HepG2 (cell line): Measurements from ENCODE around the gene CRKL. TPM values are rescaled to one million over a fixed set of nuclear protein-coding genes. Genes with fewer than 3 reads are reported as not detected.

Experiments
- E2F1 ChIP-seq: sonication (generic); formaldehyde crosslinking; IDR thresholded peaks from 2 replicates; pipeline ENCODE4 v1.5.0; 2020; ENCODE audit warnings: missing genetic modification reagents
- HMG20A ChIP-seq: IDR thresholded peaks from 2 replicates; pipeline ENCODE4 v1.6.1; 2016; ENCODE audit warnings: borderline replicate concordance
- JARID2 ChIP-seq: sonication (generic); formaldehyde crosslinking; IDR thresholded peaks from 2 replicates; pipeline ENCODE4 v1.8.1; 2023; ENCODE audit warnings: missing genetic modification reagents, inconsistent platforms; ENCODE audit not compliant: insufficient replicate concordance
- KLF11 ChIP-seq: IDR thresholded peaks from 2 replicates; pipeline ENCODE4 v1.6.1; 2016; ENCODE audit warnings: missing compliant biosample characterization
- MAX ChIP-seq: IDR thresholded peaks from 2 replicates; pipeline ENCODE4 v1.6.1; 2012; ENCODE audit warnings: inconsistent platforms
- MIER2 ChIP-seq: IDR thresholded peaks from 2 replicates; pipeline ENCODE4 v1.6.1; 2016; ENCODE audit warnings: missing biosample characterization, missing genetic modification reagents
- MIER3 ChIP-seq: IDR thresholded peaks from 2 replicates; pipeline ENCODE4 v1.6.1; 2016; ENCODE audit warnings: missing compliant biosample characterization, borderline replicate concordance
- RBFOX2 ChIP-seq: fragments of 200-400 bp; formaldehyde crosslinking; IDR thresholded peaks from 2 replicates; pipeline ENCODE4 v1.6.1; 2017; ENCODE audit warnings: low read depth, mild to moderate bottlenecking, low read length
- SPEN ChIP-seq: sonication (generic); formaldehyde crosslinking; IDR thresholded peaks from 2 replicates; pipeline ENCODE4 v1.5.1; 2020; ENCODE audit warnings: low read depth, mild to moderate bottlenecking, missing genetic modification reagents
- ZBTB39 ChIP-seq: sonication (generic); formaldehyde crosslinking; IDR thresholded peaks from 2 replicates; pipeline ENCODE4 v1.5.0; 2020; ENCODE audit warnings: missing genetic modification reagents
- ZIK1 ChIP-seq: sonication (generic); formaldehyde crosslinking; IDR thresholded peaks from 2 replicates; pipeline ENCODE4 v1.5.0; 2020; ENCODE audit warnings: mild to moderate bottlenecking, low read depth, missing genetic modification reagents, borderline replicate concordance
- ZNF224 ChIP-seq: sonication (generic); formaldehyde crosslinking; IDR thresholded peaks from 2 replicates; pipeline ENCODE4 v1.5.0; 2020; ENCODE audit warnings: mild to moderate bottlenecking, missing genetic modification reagents
- ZNF260 ChIP-seq: sonication (generic); formaldehyde crosslinking; IDR thresholded peaks from 2 replicates; pipeline ENCODE4 v1.4.0; 2020; ENCODE audit warnings: missing genetic modification reagents, low read depth, mild to moderate bottlenecking, borderline replicate concordance
- ZNF264 ChIP-seq: sonication (generic); formaldehyde crosslinking; IDR thresholded peaks from 2 replicates; pipeline ENCODE4 v1.4.0; 2020; ENCODE audit warnings: missing genetic modification reagents
- ZNF30 ChIP-seq: sonication (generic); formaldehyde crosslinking; IDR thresholded peaks from 2 replicates; pipeline ENCODE4 v1.5.0; 2020; ENCODE audit warnings: mild to moderate bottlenecking, missing genetic modification reagents
- ZNF432 ChIP-seq: sonication (generic); formaldehyde crosslinking; IDR thresholded peaks from 2 replicates; pipeline ENCODE4 v1.5.0; 2020; ENCODE audit warnings: missing genetic modification reagents, mild to moderate bottlenecking, borderline replicate concordance
- ZNF446 ChIP-seq: sonication (generic); formaldehyde crosslinking; IDR thresholded peaks from 2 replicates; pipeline ENCODE4 v1.5.0; 2020; ENCODE audit warnings: mild to moderate bottlenecking, missing genetic modification reagents
- ZNF546 ChIP-seq: sonication (generic); formaldehyde crosslinking; conservative IDR thresholded peaks from 2 replicates; pipeline ENCODE4 v1.8.1; 2023; ENCODE audit warnings: mild to moderate bottlenecking, missing genetic modification reagents
- ZNF550 ChIP-seq: sonication (generic); formaldehyde crosslinking; IDR thresholded peaks from 2 replicates; pipeline ENCODE4 v1.4.0; 2020; ENCODE audit warnings: mild to moderate bottlenecking, missing genetic modification reagents, borderline replicate concordance
- ZNF605 ChIP-seq: sonication (generic); formaldehyde crosslinking; IDR thresholded peaks from 2 replicates; pipeline ENCODE4 v1.8.0; 2022; ENCODE audit warnings: mild to moderate bottlenecking, missing genetic modification reagents
- ZNF629 ChIP-seq: sonication (generic); formaldehyde crosslinking; conservative IDR thresholded peaks from 2 replicates; pipeline ENCODE4 v1.5.0; 2020; ENCODE audit warnings: missing genetic modification reagents
- ZNF781 ChIP-seq: sonication (generic); formaldehyde crosslinking; IDR thresholded peaks from 2 replicates; pipeline ENCODE4 v1.5.1; 2020; ENCODE audit warnings: borderline replicate concordance, mild to moderate bottlenecking, missing genetic modification reagents; ENCODE audit errors: not compliant biosample characterization
- ZSCAN9 ChIP-seq: IDR thresholded peaks from 2 replicates; pipeline ENCODE4 v1.6.1; 2016; ENCODE audit warnings: borderline replicate concordance
- polyA plus RNA-seq, 8 experiments: library from polyadenylated mRNA; depleted of rRNA in 3 of 8; stranded (reverse) in 7 of 8; unstranded in 1 of 8; fragments of >200 nt; fragmentation: Illumina TruSeq in 4 of 8; extraction: Trizol in 4 of 8; gene quantifications; 2 replicates each; pipeline versions ENCODE4 v1.2.1 to v1.2.3, GENCODE V29; 2011 to 2016; ENCODE audit warnings: low read depth in 4 of 8, missing spikeins in 1 of 8, mixed read lengths in 1 of 8; ENCODE audit not compliant: insufficient read depth in 1 of 8
- total RNA-seq, 5 experiments: library from RNA; depleted of rRNA; stranded (reverse); fragments of >200 nt; fragmentation: Illumina TruSeq; extraction: Trizol; gene quantifications; 2 replicates each; pipeline ENCODE4 v1.2.3, GENCODE V29; 2016; ENCODE audit warnings: low read depth in 1 of 5
- TF ChIP-seq, protein P1 (sequence below): sonication (generic); formaldehyde crosslinking; IDR thresholded peaks from 2 replicates; pipeline ENCODE4 v1.4.0; 2020; ENCODE audit warnings: missing genetic modification reagents; ENCODE audit errors: not compliant biosample characterization
- TF ChIP-seq, protein P2 (sequence below): IDR thresholded peaks from 2 replicates; pipeline ENCODE4 v1.6.1; 2016; ENCODE audit warnings: mild to moderate bottlenecking

CRKL gene
- total and polyA plus RNA-seq, 2 of the 13 experiments (the other 11 are each of a cell fraction or from before 2014, with no cell fraction given), result 37.4 to 60.6 TPM

DNA sequence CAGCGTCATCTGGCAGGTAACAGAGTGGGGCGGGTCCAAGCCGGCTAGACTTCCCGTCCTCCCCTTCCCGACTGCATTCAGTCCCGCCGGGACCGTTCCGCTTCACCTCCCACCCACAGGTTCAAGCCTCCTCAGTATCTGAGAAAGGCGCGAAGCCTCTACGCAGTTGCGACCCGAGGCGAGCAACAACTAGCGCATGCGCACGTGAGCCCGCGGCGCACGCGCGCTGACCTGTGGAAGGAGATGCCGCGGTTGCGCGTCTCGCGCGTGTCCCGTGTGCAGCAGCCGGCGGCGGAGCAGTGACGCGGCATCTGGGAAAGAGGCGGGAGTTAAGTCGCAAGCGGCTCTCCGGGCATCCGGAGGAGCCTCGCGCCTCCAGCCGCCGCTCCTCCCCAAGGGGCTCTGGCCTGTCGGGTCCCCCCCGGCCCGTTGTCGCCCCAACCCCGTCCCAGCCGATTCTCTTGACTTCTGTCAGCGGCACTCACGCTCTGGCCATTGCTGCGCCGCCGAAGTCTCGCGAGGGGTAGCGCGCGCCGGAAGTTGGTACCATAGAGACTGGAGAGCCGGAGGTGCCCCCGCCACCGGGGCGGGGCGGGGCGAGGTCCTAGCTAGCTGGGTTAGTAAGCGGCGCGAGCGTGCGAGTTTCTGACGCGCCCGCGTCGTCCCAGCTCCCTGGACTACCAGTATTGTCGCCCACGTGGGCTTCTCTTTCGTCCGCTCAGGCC is 84.6 kb downstream of the CRKL start, which contains the start of gene THAP7 (continued):
- TF ChIP-seq ZNF260 (CRISPR knock-in tag) (no peak), E2F1 (peak; percentile 69; the same call in 1 of the 2 replicates), RBFOX2 (peak; percentile 95), HMG20A (CRISPR knock-in tag) (peak; percentile 7; the same call in 1 of the 2 replicates), JARID2 (CRISPR knock-in tag) (peak; percentile 84), ZNF224 (CRISPR knock-in tag) (peak; percentile 96), ZNF546 (0 out of 2 replicates have a peak, but pooled peaks have one; percentile 36), ZNF446 (no peak), ZNF781 (peak; percentile 94), ZNF629 (CRISPR knock-in tag) (no peak), MIER2 (CRISPR knock-in tag) (peak; percentile 5; the same call in 1 of the 2 replicates), ZNF30 (CRISPR knock-in tag) (peak; percentile 57; the same call in 1 of the 2 replicates), SPEN (CRISPR knock-in tag) (peak; percentile 51), ZNF264 (CRISPR knock-in tag) (0 out of 2 replicates have a peak, but pooled peaks have one; percentile 30), MIER3 (CRISPR knock-in tag) (peak; percentile 25; the same call in 1 of the 2 replicates), KLF11 (CRISPR knock-in tag) (peak; percentile 94), ZSCAN9 (CRISPR knock-in tag) (peak; percentile 31; the same call in 1 of the 2 replicates), ZNF605 (CRISPR knock-in tag) (peak; percentile 83), ZNF432 (CRISPR knock-in tag) (no peak), ZIK1 (CRISPR knock-in tag) (peak; percentile 47; the same call in 1 of the 2 replicates), ZBTB39 (CRISPR knock-in tag) (peak; percentile 89), ZNF550 (CRISPR knock-in tag) (peak; percentile 70; the same call in 1 of the 2 replicates), MAX (peak; percentile 92)
- TF ChIP-seq, protein P1, sequence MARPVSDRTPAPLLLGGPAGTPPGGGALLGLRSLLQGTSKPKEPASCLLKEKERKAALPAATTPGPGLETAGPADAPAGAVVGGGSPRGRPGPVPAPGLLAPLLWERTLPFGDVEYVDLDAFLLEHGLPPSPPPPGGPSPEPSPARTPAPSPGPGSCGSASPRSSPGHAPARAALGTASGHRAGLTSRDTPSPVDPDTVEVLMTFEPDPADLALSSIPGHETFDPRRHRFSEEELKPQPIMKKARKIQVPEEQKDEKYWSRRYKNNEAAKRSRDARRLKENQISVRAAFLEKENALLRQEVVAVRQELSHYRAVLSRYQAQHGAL, result peak; percentile 35
- TF ChIP-seq, protein P2, sequence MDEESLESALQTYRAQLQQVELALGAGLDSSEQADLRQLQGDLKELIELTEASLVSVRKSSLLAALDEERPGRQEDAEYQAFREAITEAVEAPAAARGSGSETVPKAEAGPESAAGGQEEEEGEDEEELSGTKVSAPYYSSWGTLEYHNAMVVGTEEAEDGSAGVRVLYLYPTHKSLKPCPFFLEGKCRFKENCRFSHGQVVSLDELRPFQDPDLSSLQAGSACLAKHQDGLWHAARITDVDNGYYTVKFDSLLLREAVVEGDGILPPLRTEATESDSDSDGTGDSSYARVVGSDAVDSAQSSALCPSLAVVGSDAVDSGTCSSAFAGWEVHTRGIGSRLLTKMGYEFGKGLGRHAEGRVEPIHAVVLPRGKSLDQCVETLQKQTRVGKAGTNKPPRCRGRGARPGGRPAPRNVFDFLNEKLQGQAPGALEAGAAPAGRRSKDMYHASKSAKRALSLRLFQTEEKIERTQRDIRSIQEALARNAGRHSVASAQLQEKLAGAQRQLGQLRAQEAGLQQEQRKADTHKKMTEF (CRISPR knock-in tag), result peak; percentile 99
